Measurements from ENCODE around the gene FBXO38. TPM values are rescaled to one million over a fixed set of nuclear protein-coding genes. Genes with fewer than 3 reads are reported as not detected.
A peak's percentile ranks its signal among the peaks of the same experiment; 100 is the strongest.

Gene FBXO38
- total RNA-seq, 1 donor from 2014 or later: 38.8 TPM

GRCh38 chr5:148412124-148412523 is 28.4 kb downstream of the FBXO38 start:
- Mint-ChIP-seq H3K36me3 (ENCODE audit: low read depth, unreplicated experiment) (peaks cover 11% of the 10 kb centered on the region), H3K27me3 (ENCODE audit: low read depth, unreplicated experiment) (no peaks in the 10 kb centered on the region), H3K9me3 (ENCODE audit: unreplicated experiment) (no peaks in the 10 kb centered on the region), H3K4me1 (ENCODE audit: low read depth, unreplicated experiment) (no peaks in the 10 kb centered on the region), H3K4me3 (ENCODE audit: unreplicated experiment) (no peak overlapping the region), H3K27ac (ENCODE audit: unreplicated experiment) (no peak overlapping the region)
- no peak for DNase-seq (ENCODE audit: low read depth)
- H4K20me1 ChIP-seq (ENCODE audit: insufficient read depth, low read length): no peaks in the 10 kb centered on the region
- H3K9me3 ChIP-seq (ENCODE audit: insufficient read depth, low read depth, low read length): no peaks in the 10 kb centered on the region
- peaks cover 3% of the 10 kb centered on the region for H3K4me1 ChIP-seq (ENCODE audit: insufficient read depth, low read length)
- no peak for FAIRE-seq
- no peaks in the 10 kb centered on the region for H3K79me2 ChIP-seq (ENCODE audit: insufficient read depth, low read length)
- H3K27ac ChIP-seq (ENCODE audit: low read depth, low read length): no peak overlapping the region
- no peak for TF ChIP-seq EZH2 (IDR thresholded peaks at IDR 0.05; ENCODE audit: insufficient read depth, low read length)
- TF ChIP-seq CTCF (IDR thresholded peaks at IDR 0.05; ENCODE audit: insufficient read depth, low read depth, low read length): no peak
- no peak overlapping the region for H3K9ac ChIP-seq (ENCODE audit: low read length)
- no peak overlapping the region for H3K4me2 ChIP-seq (ENCODE audit: low read length)
- peaks cover 53% of the 10 kb centered on the region for H3K36me3 ChIP-seq (ENCODE audit: insufficient read depth, low read length)
- no peak overlapping the region for H3K4me3 ChIP-seq (ENCODE audit: insufficient read depth, low read depth, low read length)
- no peak overlapping the region for H2AFZ ChIP-seq (ENCODE audit: low read depth, low read length)
- no peaks in the 10 kb centered on the region for H3K27me3 ChIP-seq (ENCODE audit: insufficient read depth, low read length)

- H3K9me3 Mint-ChIP-seq (ENCODE audit: unreplicated experiment): no peaks in the 10 kb centered on the region
- H3K4me3 Mint-ChIP-seq (ENCODE audit: unreplicated experiment): no peak overlapping the region
- H3K27me3 Mint-ChIP-seq (ENCODE audit: low read depth, unreplicated experiment): no peaks in the 10 kb centered on the region
- Histone ChIP-seq H3K4me2 (ENCODE audit: low read length) (no peak overlapping the region), H3K4me1 (ENCODE audit: insufficient read depth, low read length) (peaks cover 3% of the 10 kb centered on the region), H3K27me3 (ENCODE audit: insufficient read depth, low read length) (no peaks in the 10 kb centered on the region), H3K9me3 (ENCODE audit: insufficient read depth, low read depth, low read length) (no peaks in the 10 kb centered on the region), H3K9ac (ENCODE audit: low read length) (no peak overlapping the region), H3K4me3 (ENCODE audit: insufficient read depth, low read depth, low read length) (no peak overlapping the region), H4K20me1 (ENCODE audit: insufficient read depth, low read length) (no peaks in the 10 kb centered on the region), H3K36me3 (ENCODE audit: insufficient read depth, low read length) (peaks cover 59% of the 10 kb centered on the region), H3K79me2 (ENCODE audit: insufficient read depth, low read length) (no peaks in the 10 kb centered on the region), H2AFZ (ENCODE audit: low read depth, low read length) (no peak overlapping the region), H3K27ac (ENCODE audit: low read depth, low read length) (no peak overlapping the region)
- no peak overlapping the region for H3K27ac Mint-ChIP-seq (ENCODE audit: unreplicated experiment)
- TF ChIP-seq CTCF (IDR thresholded peaks at IDR 0.05; ENCODE audit: insufficient read depth, low read depth, low read length) (no peak), EZH2 (IDR thresholded peaks at IDR 0.05; ENCODE audit: insufficient read depth, low read length) (no peak)
- FAIRE-seq (no peak), DNase-seq (ENCODE audit: low read depth) (no peak)
- H3K36me3 Mint-ChIP-seq (ENCODE audit: low read depth, unreplicated experiment): peaks cover 17% of the 10 kb centered on the region
- no peaks in the 10 kb centered on the region for H3K4me1 Mint-ChIP-seq (ENCODE audit: low read depth, unreplicated experiment)
Observed at GRCh38 chr5:148414833-148415232, 31.1 kb downstream of the FBXO38 start.

GRCh38 chr5:148416416-148416815 is 32.7 kb downstream of the FBXO38 start:
- peaks cover 3% of the 10 kb centered on the region for H3K4me1 ChIP-seq (ENCODE audit: insufficient read depth, low read length)
- peak overlapping the region; percentile 48 for H3K27ac ChIP-seq (ENCODE audit: low read depth, low read length)
- no peak overlapping the region for H3K9ac ChIP-seq (ENCODE audit: low read length)
- TF ChIP-seq EZH2 (IDR thresholded peaks at IDR 0.05; ENCODE audit: insufficient read depth, low read length) (no peak), CTCF (IDR thresholded peaks at IDR 0.05; ENCODE audit: insufficient read depth, low read depth, low read length) (no peak)
- FAIRE-seq (no peak), DNase-seq (ENCODE audit: low read depth) (no peak)
- no peak overlapping the region for H3K27ac Mint-ChIP-seq (ENCODE audit: unreplicated experiment)
- no peaks in the 10 kb centered on the region for H3K79me2 ChIP-seq (ENCODE audit: insufficient read depth, low read length)
- no peak overlapping the region for H3K4me2 ChIP-seq (ENCODE audit: low read length)
- no peak overlapping the region for H2AFZ ChIP-seq (ENCODE audit: low read depth, low read length)
- no peaks in the 10 kb centered on the region for H3K27me3 ChIP-seq (ENCODE audit: insufficient read depth, low read length)
- no peak overlapping the region for H3K4me3 ChIP-seq (ENCODE audit: insufficient read depth, low read depth, low read length)
- H4K20me1 ChIP-seq (ENCODE audit: insufficient read depth, low read length): no peaks in the 10 kb centered on the region
- H3K36me3 Mint-ChIP-seq (ENCODE audit: low read depth, unreplicated experiment): peaks cover 9% of the 10 kb centered on the region
- H3K9me3 Mint-ChIP-seq (ENCODE audit: unreplicated experiment): no peaks in the 10 kb centered on the region
- H3K36me3 ChIP-seq (ENCODE audit: insufficient read depth, low read length): peaks cover 47% of the 10 kb centered on the region
- no peaks in the 10 kb centered on the region for H3K9me3 ChIP-seq (ENCODE audit: insufficient read depth, low read depth, low read length)
- H3K4me3 Mint-ChIP-seq (ENCODE audit: unreplicated experiment): no peak overlapping the region
- H3K4me1 Mint-ChIP-seq (ENCODE audit: low read depth, unreplicated experiment): no peaks in the 10 kb centered on the region
- H3K27me3 Mint-ChIP-seq (ENCODE audit: low read depth, unreplicated experiment): no peaks in the 10 kb centered on the region
